B cell (primary cell): ENCODE measurements around the gene SRPRB.

Experiments used
- EZH2 ChIP-seq: IDR thresholded peaks from 2 replicates; pipeline ENCODE4 v1.6.1; 2012; ENCODE audit warnings: borderline replicate concordance, low read depth, mild to moderate bottlenecking, moderate library complexity, low read length; ENCODE audit not compliant: insufficient read depth, poor library complexity, severe bottlenecking
- TF ChIP-seq, protein P1 (sequence below): fragments of 200-600 bp; IDR thresholded peaks from one replicate; pipeline ENCODE4 v1.8.0; 2022; ENCODE audit warnings: antibody characterized with exemption, mild to moderate bottlenecking

DNA sequence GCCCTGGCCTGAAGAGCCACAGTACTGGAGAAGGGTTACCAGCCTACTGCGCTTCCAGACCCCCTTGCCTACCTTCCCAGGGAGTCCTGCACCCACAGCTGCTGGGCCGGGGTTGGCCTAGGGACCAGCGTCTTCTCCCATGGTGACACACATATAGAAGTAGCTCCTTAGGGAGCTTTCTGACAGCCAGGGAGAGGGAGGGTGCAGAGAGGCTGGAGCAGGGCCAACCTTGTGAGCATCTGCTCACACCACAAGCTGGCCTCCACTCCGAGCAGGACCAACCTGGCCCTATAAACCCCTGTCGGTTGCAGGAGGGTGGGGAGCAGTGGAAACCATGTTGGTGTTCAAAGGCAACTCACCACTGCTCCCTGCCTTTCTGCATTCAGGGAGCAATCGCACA is 35.2 kb downstream of the SRPRB start:
- TF ChIP-seq, protein P1, sequence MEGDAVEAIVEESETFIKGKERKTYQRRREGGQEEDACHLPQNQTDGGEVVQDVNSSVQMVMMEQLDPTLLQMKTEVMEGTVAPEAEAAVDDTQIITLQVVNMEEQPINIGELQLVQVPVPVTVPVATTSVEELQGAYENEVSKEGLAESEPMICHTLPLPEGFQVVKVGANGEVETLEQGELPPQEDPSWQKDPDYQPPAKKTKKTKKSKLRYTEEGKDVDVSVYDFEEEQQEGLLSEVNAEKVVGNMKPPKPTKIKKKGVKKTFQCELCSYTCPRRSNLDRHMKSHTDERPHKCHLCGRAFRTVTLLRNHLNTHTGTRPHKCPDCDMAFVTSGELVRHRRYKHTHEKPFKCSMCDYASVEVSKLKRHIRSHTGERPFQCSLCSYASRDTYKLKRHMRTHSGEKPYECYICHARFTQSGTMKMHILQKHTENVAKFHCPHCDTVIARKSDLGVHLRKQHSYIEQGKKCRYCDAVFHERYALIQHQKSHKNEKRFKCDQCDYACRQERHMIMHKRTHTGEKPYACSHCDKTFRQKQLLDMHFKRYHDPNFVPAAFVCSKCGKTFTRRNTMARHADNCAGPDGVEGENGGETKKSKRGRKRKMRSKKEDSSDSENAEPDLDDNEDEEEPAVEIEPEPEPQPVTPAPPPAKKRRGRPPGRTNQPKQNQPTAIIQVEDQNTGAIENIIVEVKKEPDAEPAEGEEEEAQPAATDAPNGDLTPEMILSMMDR, result no peak
- no peak for TF ChIP-seq EZH2
